IMR-90 (cell line): ENCODE data around the gene MCTP2. TPM values are rescaled to one million over a fixed set of nuclear protein-coding genes. Genes with fewer than 3 reads are reported as not detected.

Experiments
- CTCF ChIP-seq: conservative IDR thresholded peaks from 2 replicates; pipeline ENCODE4 v1.5.1; 2012; ENCODE audit warnings: mild to moderate bottlenecking, low read depth, low read length, improper control_type of control experiment
- MAFK ChIP-seq: IDR thresholded peaks from 2 replicates; pipeline ENCODE4 v1.6.1; 2012; ENCODE audit warnings: low read depth, low read length, improper control_type of control experiment
- polyA plus RNA-seq, 3 experiments: library from polyadenylated mRNA; depleted of rRNA; stranded (reverse); fragments of >200 nt; gene quantifications; 2 replicates each; pipeline ENCODE4 v1.2.3, GENCODE V29; 2012; ENCODE audit warnings: low replicate concordance in 1 of 3
- total RNA-seq: library from RNA; depleted of rRNA; stranded (reverse); fragments of >200 nt; gene quantifications from 2 replicates; pipeline ENCODE4 v1.2.3, GENCODE V29; 2012

The MCTP2 gene
- total and polyA plus RNA-seq, 2 of the 4 experiments (the other 2 are of a cell fraction) = 5.1 to 9.9 TPM

GRCh38 chr15:94324835-94325767 is 93.7 kb downstream of the MCTP2 start (continued):
- no peak for TF ChIP-seq CTCF
- no peak for TF ChIP-seq MAFK
